ENCODE results near the gene ITGAE.

DNA sequence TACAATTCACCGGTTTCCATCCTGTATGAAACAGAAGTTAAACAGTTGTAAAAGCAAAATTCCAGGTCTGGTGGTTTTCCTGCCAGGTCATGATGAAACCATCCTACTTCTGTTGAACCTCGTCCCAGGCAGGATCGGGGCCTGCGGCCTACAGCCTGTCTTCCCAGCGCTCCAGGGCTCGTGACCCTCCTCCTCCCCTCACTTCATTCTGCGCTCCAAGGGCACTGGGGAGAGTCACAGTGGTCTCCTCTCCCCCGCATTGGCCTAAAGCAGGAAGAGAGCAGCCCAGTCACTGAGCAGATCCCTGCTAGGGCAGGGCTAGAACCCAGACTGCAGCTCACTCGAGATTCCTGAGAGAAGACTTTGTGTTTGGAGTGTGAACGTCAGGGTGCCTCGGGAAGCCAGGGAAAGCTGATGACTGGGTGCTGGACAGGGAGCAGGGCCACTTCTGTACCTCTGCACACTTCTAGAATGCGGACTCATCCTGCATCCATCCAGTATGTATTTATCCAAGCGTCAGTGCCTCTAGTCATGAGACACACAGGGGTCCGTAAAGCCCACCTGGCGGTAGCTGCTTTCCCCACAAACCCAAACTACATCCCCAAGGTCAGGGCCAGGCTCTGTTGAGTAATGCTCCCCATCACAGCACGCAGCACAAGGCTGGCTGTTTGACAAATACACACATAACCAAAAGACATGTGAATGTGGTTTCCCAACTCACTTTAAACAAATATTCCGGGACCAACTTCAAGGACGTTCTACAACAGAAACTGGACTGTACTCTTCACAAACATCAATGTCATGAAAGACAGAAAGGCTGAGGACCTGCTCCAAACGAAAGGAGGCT is 1.7 kb upstream of the ITGAE start:
- TF ChIP-seq, protein P1, sequence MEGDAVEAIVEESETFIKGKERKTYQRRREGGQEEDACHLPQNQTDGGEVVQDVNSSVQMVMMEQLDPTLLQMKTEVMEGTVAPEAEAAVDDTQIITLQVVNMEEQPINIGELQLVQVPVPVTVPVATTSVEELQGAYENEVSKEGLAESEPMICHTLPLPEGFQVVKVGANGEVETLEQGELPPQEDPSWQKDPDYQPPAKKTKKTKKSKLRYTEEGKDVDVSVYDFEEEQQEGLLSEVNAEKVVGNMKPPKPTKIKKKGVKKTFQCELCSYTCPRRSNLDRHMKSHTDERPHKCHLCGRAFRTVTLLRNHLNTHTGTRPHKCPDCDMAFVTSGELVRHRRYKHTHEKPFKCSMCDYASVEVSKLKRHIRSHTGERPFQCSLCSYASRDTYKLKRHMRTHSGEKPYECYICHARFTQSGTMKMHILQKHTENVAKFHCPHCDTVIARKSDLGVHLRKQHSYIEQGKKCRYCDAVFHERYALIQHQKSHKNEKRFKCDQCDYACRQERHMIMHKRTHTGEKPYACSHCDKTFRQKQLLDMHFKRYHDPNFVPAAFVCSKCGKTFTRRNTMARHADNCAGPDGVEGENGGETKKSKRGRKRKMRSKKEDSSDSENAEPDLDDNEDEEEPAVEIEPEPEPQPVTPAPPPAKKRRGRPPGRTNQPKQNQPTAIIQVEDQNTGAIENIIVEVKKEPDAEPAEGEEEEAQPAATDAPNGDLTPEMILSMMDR (IDR thresholded peaks at IDR 0.05), result no peak
- TF ChIP-seq POLR2AphosphoS5 (IDR thresholded peaks at IDR 0.05; ENCODE audit: low read depth, low read length), result no peak

All from Panc1 (cell line).